ENCODE measurements around the gene CIB4.

GRCh38 chr2:26571316-26571715, 69.8 kb downstream of the CIB4 start:
- TF ChIP-seq EZH2 (IDR thresholded peaks at IDR 0.05; ENCODE audit: borderline replicate concordance, low read depth, low read length, severe bottlenecking): no peak
- TF ChIP-seq CTCF (IDR thresholded peaks at IDR 0.05; ENCODE audit: borderline replicate concordance, extremely low read depth, low read length, poor library complexity, severe bottlenecking): no peak

All from DND-41 (cell line).